ENCODE data around the gene GLIS1.

DNA sequence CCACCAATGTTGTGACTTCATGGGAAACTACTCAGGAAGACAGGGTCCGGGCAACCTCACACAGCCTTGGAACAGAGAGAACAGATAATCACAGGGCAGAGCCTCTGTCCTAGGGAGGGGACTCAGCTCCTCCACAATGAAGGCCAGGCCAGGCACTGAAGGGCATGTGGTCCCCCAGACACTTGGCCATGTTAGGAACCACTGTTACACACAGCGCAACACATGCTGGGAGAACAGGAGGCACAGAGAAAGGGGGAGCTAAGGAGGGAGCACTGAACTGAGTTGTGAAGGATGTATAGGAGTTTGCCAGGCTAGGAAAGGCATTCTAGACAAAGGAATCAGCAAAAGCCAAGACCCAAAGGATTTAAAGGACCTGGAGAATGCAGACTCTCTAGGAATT, 152.2 kb downstream of the GLIS1 start:
- TF ChIP-seq, protein P1, sequence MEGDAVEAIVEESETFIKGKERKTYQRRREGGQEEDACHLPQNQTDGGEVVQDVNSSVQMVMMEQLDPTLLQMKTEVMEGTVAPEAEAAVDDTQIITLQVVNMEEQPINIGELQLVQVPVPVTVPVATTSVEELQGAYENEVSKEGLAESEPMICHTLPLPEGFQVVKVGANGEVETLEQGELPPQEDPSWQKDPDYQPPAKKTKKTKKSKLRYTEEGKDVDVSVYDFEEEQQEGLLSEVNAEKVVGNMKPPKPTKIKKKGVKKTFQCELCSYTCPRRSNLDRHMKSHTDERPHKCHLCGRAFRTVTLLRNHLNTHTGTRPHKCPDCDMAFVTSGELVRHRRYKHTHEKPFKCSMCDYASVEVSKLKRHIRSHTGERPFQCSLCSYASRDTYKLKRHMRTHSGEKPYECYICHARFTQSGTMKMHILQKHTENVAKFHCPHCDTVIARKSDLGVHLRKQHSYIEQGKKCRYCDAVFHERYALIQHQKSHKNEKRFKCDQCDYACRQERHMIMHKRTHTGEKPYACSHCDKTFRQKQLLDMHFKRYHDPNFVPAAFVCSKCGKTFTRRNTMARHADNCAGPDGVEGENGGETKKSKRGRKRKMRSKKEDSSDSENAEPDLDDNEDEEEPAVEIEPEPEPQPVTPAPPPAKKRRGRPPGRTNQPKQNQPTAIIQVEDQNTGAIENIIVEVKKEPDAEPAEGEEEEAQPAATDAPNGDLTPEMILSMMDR (conservative IDR thresholded peaks at IDR 0.05; ENCODE audit: low read length): no peak
- TF ChIP-seq EZH2phosphoT487 (IDR thresholded peaks at IDR 0.05; ENCODE audit: borderline replicate concordance): no peak
